SU-DHL-6 (cell line): ENCODE results near the gene SDK2.

Experiments used
- H2AFZ ChIP-seq: fragments of 200-600 bp; sonication (generic); 2 replicates; pipeline ENCODE4 v1.6.1; 2014; ENCODE audit warnings: low read depth, mild to moderate bottlenecking, moderate library complexity, mixed read lengths, antibody characterized with exemption, low read length; ENCODE audit not compliant: severe bottlenecking
- H3F3A ChIP-seq: fragments of 200-600 bp; shearing (Covaris generic); 2 replicates; pipeline ENCODE4 v1.6.0; 2016; ENCODE audit warnings: antibody characterized with exemption, mild to moderate bottlenecking; ENCODE audit not compliant: insufficient read depth
- H3K27ac ChIP-seq: fragments of 200-600 bp; sonication (generic); 2 replicates; pipeline ENCODE4 v1.5.1; 2016; ENCODE audit warnings: low read depth, mild to moderate bottlenecking, low read length, moderate library complexity, mixed read lengths
- H3K27me3 ChIP-seq: fragments of 200-600 bp; sonication (generic), shearing (Covaris generic); 2 replicates; pipeline ENCODE4 v1.6.0; 2014; ENCODE audit warnings: mild to moderate bottlenecking, low read length
- H3K36me3 ChIP-seq: fragments of 200-600 bp; sonication (generic); 2 replicates; pipeline ENCODE4 v1.6.1; 2014; ENCODE audit warnings: mild to moderate bottlenecking, low read length, mixed read lengths
- H3K4me2 ChIP-seq: fragments of 300-600, 200-600 bp; shearing (Covaris generic), sonication (generic); 2 replicates; pipeline ENCODE4 v1.6.0; 2014; ENCODE audit warnings: low read length, low read depth, mild to moderate bottlenecking; ENCODE audit not compliant: poor library complexity, severe bottlenecking
- H3K4me3 ChIP-seq: fragments of 200-600 bp; sonication (generic); 2 replicates; pipeline ENCODE4 v1.5.1; 2014; ENCODE audit warnings: antibody characterized with exemption, low read length, mild to moderate bottlenecking, mixed read lengths; ENCODE audit not compliant: insufficient read depth, poor library complexity, severe bottlenecking
- H3K79me2 ChIP-seq: fragments of 200-600 bp; sonication (generic); 2 replicates; pipeline ENCODE4 v1.6.1; 2014; ENCODE audit warnings: mild to moderate bottlenecking, low read length, moderate library complexity; ENCODE audit not compliant: insufficient read depth
- H3K9ac ChIP-seq: fragments of 200-600 bp; sonication (generic); 2 replicates; pipeline ENCODE4 v1.7.0; 2014; ENCODE audit warnings: mild to moderate bottlenecking, low read length
- H3K9me2 ChIP-seq: fragments of 200-600 bp; sonication (generic); replicated peaks from 2 replicates; pipeline ENCODE4 v1.6.1; 2014; ENCODE audit warnings: low read length; ENCODE audit not compliant: insufficient read depth
- H3K9me3 ChIP-seq: fragments of 200-600 bp; sonication (generic); 2 replicates; pipeline ENCODE4 v1.6.1; 2014; ENCODE audit warnings: low read length, mixed read lengths; ENCODE audit not compliant: insufficient read depth
- H4K20me1 ChIP-seq: fragments of 200-600 bp; sonication (generic); 2 replicates; pipeline ENCODE4 v1.6.1; 2014; ENCODE audit warnings: low read depth, mild to moderate bottlenecking, antibody characterized with exemption, low read length, moderate library complexity, mixed read lengths
- CTCF ChIP-seq: fragments of 200-600 bp; sonication (generic); IDR thresholded peaks from one replicate; pipeline ENCODE4 v1.5.1; 2017; ENCODE audit warnings: antibody characterized with exemption, mild to moderate bottlenecking, low read length, moderate library complexity; ENCODE audit not compliant: insufficient read depth, poor library complexity, severe bottlenecking
- EZH2phosphoT487 ChIP-seq: fragments of 200-600 bp; sonication (generic), shearing (Covaris generic); conservative IDR thresholded peaks from 2 replicates; pipeline ENCODE4 v1.6.1; 2018; ENCODE audit warnings: mild to moderate bottlenecking, antibody characterized with exemption, low read length, moderate library complexity, mixed read lengths

SDK2 gene

DNA sequence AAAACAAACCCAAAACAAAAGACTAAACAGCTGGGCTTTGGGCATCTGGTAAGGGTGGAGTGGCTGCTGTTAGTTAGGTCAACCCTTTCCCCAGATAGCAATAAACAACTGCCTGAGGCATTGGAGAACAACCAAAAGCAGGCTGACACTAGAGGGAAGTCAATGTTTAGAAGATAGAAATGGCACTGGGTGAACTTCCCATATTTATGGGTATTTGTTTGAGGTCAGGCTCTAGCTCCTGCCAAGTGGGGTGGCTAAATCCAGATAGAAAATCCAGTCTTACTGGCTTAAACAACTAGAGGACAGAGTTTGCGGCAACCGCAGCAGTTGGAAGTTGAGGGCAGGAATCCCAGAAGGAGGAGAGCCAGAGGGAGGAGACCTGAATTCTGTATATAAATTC, 79.4 kb downstream of the SDK2 start:
- no peak overlapping the region for H3K4me3 ChIP-seq
- H3K4me2 ChIP-seq = no peak overlapping the region
- no peaks in the 10 kb centered on the region for H3K36me3 ChIP-seq
- no peak overlapping the region for H3K9ac ChIP-seq
- H2AFZ ChIP-seq = no peak overlapping the region
- no peaks in the 10 kb centered on the region for H3K79me2 ChIP-seq
- H3F3A ChIP-seq = no peaks in the 10 kb centered on the region
- no peak for TF ChIP-seq EZH2phosphoT487
- H4K20me1 ChIP-seq = no peaks in the 10 kb centered on the region
- no peaks in the 10 kb centered on the region for H3K27me3 ChIP-seq
- no peak overlapping the region for H3K27ac ChIP-seq
- H3K9me2 ChIP-seq = no peaks in the 10 kb centered on the region
- H3K9me3 ChIP-seq = no peaks in the 10 kb centered on the region

DNA sequence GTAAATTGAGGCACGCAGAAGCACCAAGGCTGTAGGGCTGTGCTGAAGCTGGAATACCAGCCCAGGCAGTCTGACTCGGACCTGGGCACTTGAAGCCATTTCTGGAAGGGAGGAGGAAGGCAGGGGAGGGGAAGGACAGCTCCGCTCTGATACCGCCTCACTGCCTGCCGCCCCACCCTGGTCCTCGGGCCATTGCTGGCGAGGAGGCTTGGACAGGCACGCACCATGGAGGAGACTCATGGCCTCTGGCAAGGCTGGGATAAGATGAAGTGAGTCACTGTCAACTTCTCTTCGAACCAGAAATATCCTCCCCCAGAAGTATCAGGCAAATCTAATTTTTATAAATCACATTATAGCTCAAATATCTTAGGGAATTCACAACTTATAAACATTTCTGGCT, 81.3 kb downstream of the SDK2 start:
- no peaks in the 10 kb centered on the region for H3K36me3 ChIP-seq
- H3K4me2 ChIP-seq = no peak overlapping the region
- no peaks in the 10 kb centered on the region for H3K79me2 ChIP-seq
- no peak overlapping the region for H3K9ac ChIP-seq
- H3F3A ChIP-seq = no peaks in the 10 kb centered on the region
- no peaks in the 10 kb centered on the region for H3K9me2 ChIP-seq
- H3K9me3 ChIP-seq = no peaks in the 10 kb centered on the region
- no peak for TF ChIP-seq EZH2phosphoT487
- TF ChIP-seq CTCF = no peak
- H2AFZ ChIP-seq = no peak overlapping the region
- no peaks in the 10 kb centered on the region for H4K20me1 ChIP-seq
- H3K27ac ChIP-seq = no peak overlapping the region
- no peaks in the 10 kb centered on the region for H3K27me3 ChIP-seq
- no peak overlapping the region for H3K4me3 ChIP-seq

DNA sequence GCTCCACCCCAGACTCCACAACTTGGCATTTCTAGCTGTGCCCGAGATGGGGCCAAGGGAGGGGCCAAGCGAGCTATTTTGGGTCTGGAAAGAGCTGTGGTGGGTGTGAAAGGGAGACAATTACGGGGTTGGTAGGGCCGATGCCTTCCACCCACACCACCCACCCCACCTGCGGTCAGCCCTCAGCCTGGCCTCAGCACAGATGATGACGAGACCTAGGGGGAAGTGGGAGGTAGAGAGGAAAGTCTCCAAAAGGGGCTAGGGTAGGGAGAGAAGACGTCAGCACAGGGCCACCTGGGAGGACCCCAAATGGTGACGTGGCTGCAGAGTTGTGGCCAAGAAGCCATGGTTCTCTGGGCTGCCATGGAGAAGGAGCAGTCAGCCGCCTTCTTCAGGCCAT, 83.1 kb downstream of the SDK2 start:
- no peaks in the 10 kb centered on the region for H3K36me3 ChIP-seq
- no peak for TF ChIP-seq CTCF
- TF ChIP-seq EZH2phosphoT487 = no peak
- H3K4me3 ChIP-seq = no peak overlapping the region
- no peaks in the 10 kb centered on the region for H3K9me3 ChIP-seq
- no peak overlapping the region for H2AFZ ChIP-seq
- H3K27ac ChIP-seq = no peak overlapping the region
- no peak overlapping the region for H3K4me2 ChIP-seq
- no peaks in the 10 kb centered on the region for H4K20me1 ChIP-seq
- no peak overlapping the region for H3K9ac ChIP-seq
- no peaks in the 10 kb centered on the region for H3F3A ChIP-seq
- H3K79me2 ChIP-seq = no peaks in the 10 kb centered on the region
- no peaks in the 10 kb centered on the region for H3K9me2 ChIP-seq
- no peaks in the 10 kb centered on the region for H3K27me3 ChIP-seq

- Histone ChIP-seq H3K36me3 (no peaks in the 10 kb centered on the region), H3K9me3 (no peaks in the 10 kb centered on the region), H4K20me1 (no peaks in the 10 kb centered on the region)
Measured at GRCh38 chr17:73560661-73561060, 83.6 kb downstream of the SDK2 start.

More at GRCh38 chr17:73560661-73561060, 83.6 kb downstream of the SDK2 start:
- Histone ChIP-seq H3K27me3 (no peaks in the 10 kb centered on the region), H3K4me3 (no peak overlapping the region), H3K27ac (no peak overlapping the region), H3K4me2 (no peak overlapping the region), H3F3A (no peaks in the 10 kb centered on the region), H2AFZ (no peak overlapping the region), H3K9ac (no peak overlapping the region), H3K9me2 (no peaks in the 10 kb centered on the region), H3K79me2 (no peaks in the 10 kb centered on the region)
- TF ChIP-seq CTCF (no peak), EZH2phosphoT487 (no peak)
